ENCODE data around the gene ZFR2.

The ZFR2 gene

GRCh38 chr19:3810708-3811355 lies 58.0 kb downstream of the ZFR2 start:
- no peak for DNase-seq

DNA sequence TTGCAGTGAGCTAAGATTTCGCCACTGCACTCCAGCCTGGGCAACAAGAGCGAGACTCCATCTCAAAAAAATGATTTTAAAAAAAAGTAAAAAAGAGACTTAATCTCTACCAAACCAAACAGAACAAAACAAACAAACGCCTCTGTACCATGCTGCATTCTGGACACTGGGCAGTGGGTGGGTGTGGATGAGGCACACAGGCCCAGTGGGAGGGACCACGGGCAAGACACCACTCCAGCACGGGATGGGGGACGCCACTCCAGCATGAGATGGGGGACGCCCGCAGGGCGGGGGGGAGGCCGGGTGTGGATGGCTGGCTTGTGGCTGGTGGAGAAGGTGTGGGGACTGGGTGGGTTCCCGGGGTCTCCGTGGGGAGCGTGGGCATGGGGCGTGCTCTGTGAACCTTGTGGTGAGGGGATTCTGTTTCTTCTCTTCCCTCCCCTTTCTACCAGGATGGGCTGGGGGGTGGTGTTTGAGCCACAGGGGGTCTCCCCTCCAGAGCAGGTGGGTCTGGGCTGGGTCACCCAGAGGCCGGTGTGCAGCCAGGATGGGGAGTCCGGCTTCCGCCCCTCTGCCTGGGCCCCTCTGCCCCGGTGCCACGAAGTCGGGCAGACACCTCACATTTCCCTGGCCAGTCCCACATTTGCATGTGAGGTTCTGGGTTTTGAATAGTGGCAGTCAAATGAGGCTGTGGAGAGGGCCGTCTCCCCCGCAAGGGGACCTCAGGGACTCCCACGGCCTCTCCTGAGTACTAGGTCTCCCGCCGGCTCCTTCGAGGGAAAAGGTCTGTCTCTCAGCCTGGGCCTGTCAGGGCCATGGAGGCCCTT lies 58.7 kb downstream of the ZFR2 start:
- DNase-seq: no peak

GRCh38 chr19:3808420-3809143 lies 60.3 kb downstream of the ZFR2 start:
- DNase-seq: no peak

- no peak for DNase-seq
These were observed 61.1 kb downstream of the ZFR2 start for GRCh38 chr19:3807574-3808354.

- no peak for DNase-seq
These were observed 61.7 kb downstream of the ZFR2 start for GRCh38 chr19:3807131-3807480.

- DNase-seq: no peak
These were observed 63.0 kb downstream of the ZFR2 start for GRCh38 chr19:3805859-3806258.

GRCh38 chr19:3804429-3804828 lies 64.4 kb downstream of the ZFR2 start:
- no peak for DNase-seq

GRCh38 chr19:3803986-3804385 lies 64.9 kb downstream of the ZFR2 start:
- DNase-seq: no peak

- no peak for DNase-seq
These were observed 65.5 kb downstream of the ZFR2 start for GRCh38 chr19:3803114-3803888.

- no peak for DNase-seq
These were observed 67.3 kb downstream of the ZFR2 start for GRCh38 chr19:3801412-3802096.

DNA sequence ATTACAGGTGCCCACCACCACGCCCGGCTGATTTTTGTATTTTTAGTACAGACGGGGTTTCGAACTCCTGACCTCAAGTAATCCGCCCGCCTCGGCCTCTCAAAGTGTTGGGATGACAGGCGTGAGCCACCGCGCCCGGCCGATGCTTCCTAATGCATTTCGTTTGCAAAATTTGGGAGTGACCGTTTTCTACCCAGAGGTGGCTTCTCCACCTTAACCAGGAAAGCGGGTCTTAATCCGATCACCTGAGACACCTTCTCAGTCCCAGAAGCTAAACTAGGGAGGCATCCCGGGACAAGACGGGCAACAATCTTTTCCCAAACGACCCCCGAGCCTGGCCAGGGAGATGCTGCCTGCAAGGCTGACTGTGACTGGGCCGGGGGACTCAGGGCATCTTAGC lies 67.8 kb downstream of the ZFR2 start:
- DNase-seq: no peak

DNA sequence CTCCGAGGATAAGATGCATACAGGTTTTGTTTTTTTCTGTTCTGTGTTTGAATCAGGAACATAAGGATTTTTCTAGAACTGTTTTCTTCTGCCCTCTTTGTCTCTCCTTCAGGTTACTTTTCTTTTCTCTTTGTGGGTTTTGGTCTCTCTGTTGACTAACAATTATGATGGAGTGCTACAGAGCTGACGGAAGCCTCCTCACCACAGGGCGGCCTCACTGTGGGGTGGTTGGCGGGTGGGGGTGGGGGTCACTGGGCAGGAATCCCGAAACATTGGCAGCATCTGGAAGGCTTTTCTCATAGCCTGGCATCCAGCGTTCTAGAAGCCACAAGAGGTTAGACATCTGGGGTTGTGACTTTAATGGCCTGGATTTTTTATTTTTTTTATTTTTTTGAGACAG lies 70.7 kb downstream of the ZFR2 start:
- no peak for DNase-seq

- no peak for DNase-seq
These were observed 72.5 kb downstream of the ZFR2 start for GRCh38 chr19:3796358-3796757.

DNA sequence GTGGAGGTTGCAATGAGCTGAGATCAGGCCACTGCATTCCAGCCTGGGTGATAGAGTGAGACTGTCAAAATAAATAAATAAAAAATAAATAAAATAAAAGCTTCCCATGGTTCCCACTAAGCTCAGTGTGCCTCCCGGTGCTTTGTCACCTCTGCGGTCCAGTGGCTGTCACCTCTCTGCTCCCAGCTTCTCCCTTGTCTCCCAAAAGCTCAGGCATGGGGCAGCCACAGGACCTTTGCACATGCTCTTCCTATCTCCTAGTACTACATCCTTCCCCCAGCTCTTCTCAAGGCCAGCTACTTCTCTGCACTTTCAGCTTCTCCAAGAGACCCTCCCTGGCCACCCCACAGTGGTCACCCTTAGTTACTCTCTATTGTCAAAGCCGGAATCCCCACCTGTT lies 75.0 kb downstream of the ZFR2 start:
- DNase-seq: no peak

GRCh38 chr19:3792114-3792513 lies 76.7 kb downstream of the ZFR2 start:
- no peak for DNase-seq

DNA sequence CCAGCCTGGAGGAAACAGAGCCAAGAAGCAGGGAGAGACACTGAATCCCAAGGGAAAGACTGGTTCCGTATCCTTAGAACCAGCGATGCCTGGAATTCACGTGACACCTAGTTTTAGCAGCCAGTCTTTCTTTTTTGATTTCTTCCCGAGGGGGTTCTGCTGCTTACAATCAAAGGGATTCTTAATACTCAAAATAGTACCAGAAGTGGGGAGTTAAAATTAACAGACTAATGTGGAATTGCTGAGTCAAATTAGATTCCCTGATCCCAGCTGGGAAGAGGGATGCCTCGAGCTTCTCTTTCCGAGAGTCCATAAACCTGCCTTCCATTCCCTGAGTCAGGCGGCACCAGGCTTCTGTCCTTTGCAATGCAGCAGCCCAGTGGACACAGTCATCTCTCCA lies 77.9 kb downstream of the ZFR2 start:
- DNase-seq: no peak

- DNase-seq: no peak
These were observed 78.6 kb downstream of the ZFR2 start for GRCh38 chr19:3790209-3790734.

- no peak for DNase-seq
These were observed 79.7 kb downstream of the ZFR2 start for GRCh38 chr19:3788996-3789778.

DNA sequence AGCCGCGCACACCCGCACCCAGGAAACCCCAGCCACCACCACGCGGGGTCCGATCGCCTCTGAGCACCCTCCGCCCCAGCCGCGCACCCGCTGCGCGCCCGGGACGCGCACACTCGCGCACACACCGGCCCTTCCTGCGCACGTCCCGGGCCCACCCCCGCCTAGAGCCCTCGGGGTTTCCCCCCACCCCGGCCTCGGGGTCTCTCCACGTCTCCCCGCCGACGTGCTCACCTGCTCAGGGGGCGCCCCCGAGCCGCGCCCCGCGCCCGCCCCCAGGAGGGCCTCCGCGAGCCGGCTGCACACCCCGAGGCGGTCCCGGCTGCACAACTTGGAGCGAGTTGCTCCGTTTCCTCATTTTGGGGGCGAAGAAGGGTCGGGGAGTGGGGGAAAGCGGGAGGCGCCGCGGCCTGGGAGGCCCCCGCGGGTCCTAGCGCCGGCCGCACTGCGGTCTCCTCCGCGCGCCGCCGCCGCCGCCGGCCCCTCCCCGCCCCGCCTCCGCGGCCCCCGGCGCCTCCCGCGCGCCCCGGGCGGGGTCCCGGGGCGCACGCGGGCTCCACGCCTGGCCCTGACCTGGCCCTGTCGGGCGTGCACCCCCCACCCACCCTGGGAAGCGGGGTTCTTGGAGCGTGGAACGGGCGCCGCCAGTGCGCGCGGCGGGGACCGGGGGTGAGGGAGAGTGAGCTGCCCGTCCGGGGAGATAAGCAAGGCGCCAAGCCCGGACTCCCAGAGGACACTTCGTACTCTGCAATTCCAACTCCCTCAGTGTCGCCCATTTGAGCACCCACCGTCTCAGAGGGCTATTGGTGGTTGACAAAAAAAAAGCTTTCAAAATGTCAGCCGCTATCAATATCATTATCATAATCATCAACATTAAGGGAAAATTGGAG lies 82.7 kb downstream of the ZFR2 start, which contains the start of gene MATK:
Gene MATK (minus strand): TSS at position 444 of the 887 bp plus-strand sequence. CDS start 1,246 bp downstream, outside the sequence.
- no peak for DNase-seq
